HG03521 (cell line): ENCODE data around the gene SRGAP3.

Source experiments
- ATAC-seq: cut with Tn5 transposase; IDR thresholded peaks from one replicate; pipeline ENCODE4 v1.9.1; 2021; ENCODE audit warnings: mild to moderate bottlenecking, moderate library complexity; ENCODE audit not compliant: unreplicated experiment

SRGAP3 gene

GRCh38 chr3:9229325-9229724, 20.1 kb downstream of the SRGAP3 start:
- ATAC-seq = no peak

GRCh38 chr3:9226326-9226725, 23.1 kb downstream of the SRGAP3 start:
- ATAC-seq = no peak

- ATAC-seq = no peak
Observed at GRCh38 chr3:9225268-9225667, 24.2 kb downstream of the SRGAP3 start.

GRCh38 chr3:9224490-9224889, 25.0 kb downstream of the SRGAP3 start:
- ATAC-seq = peak; percentile 95

GRCh38 chr3:9223672-9224071, 25.8 kb downstream of the SRGAP3 start:
- ATAC-seq = no peak

- ATAC-seq = no peak
Observed at GRCh38 chr3:9222956-9223639, 26.3 kb downstream of the SRGAP3 start.

- ATAC-seq = no peak
Observed at GRCh38 chr3:9222049-9222448, 27.4 kb downstream of the SRGAP3 start.

GRCh38 chr3:9218514-9218846, 31.0 kb downstream of the SRGAP3 start:
- ATAC-seq = no peak

- no peak for ATAC-seq
Observed at GRCh38 chr3:9217784-9218513, 31.5 kb downstream of the SRGAP3 start.

- ATAC-seq = no peak
Observed at GRCh38 chr3:9216736-9217135, 32.7 kb downstream of the SRGAP3 start.

GRCh38 chr3:9214599-9214998, 34.8 kb downstream of the SRGAP3 start:
- no peak for ATAC-seq

GRCh38 chr3:9214185-9214584, 35.3 kb downstream of the SRGAP3 start:
- no peak for ATAC-seq

GRCh38 chr3:9213019-9213634, 36.3 kb downstream of the SRGAP3 start:
- no peak for ATAC-seq

GRCh38 chr3:9211155-9211950, 38.1 kb downstream of the SRGAP3 start:
- no peak for ATAC-seq

GRCh38 chr3:9209777-9210176, 39.7 kb downstream of the SRGAP3 start:
- no peak for ATAC-seq

- no peak for ATAC-seq
Observed at GRCh38 chr3:9208605-9209152, 40.8 kb downstream of the SRGAP3 start.

- no peak for ATAC-seq
Observed at GRCh38 chr3:9207116-9207763, 42.2 kb downstream of the SRGAP3 start.

- ATAC-seq = no peak
Observed at GRCh38 chr3:9206287-9206686, 43.2 kb downstream of the SRGAP3 start.

GRCh38 chr3:9205345-9206143, 43.9 kb downstream of the SRGAP3 start:
- no peak for ATAC-seq
